NCI-H2081 (cell line): ENCODE data around the gene TPBGL.

Experiments
- DNase-seq, 2 experiments: peaks; one replicate each; lab custom pipeline; 2025; lab: John Stamatoyannopoulos, UW

TPBGL gene, protein sequence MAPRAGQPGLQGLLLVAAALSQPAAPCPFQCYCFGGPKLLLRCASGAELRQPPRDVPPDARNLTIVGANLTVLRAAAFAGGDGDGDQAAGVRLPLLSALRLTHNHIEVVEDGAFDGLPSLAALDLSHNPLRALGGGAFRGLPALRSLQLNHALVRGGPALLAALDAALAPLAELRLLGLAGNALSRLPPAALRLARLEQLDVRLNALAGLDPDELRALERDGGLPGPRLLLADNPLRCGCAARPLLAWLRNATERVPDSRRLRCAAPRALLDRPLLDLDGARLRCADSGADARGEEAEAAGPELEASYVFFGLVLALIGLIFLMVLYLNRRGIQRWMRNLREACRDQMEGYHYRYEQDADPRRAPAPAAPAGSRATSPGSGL

DNA sequence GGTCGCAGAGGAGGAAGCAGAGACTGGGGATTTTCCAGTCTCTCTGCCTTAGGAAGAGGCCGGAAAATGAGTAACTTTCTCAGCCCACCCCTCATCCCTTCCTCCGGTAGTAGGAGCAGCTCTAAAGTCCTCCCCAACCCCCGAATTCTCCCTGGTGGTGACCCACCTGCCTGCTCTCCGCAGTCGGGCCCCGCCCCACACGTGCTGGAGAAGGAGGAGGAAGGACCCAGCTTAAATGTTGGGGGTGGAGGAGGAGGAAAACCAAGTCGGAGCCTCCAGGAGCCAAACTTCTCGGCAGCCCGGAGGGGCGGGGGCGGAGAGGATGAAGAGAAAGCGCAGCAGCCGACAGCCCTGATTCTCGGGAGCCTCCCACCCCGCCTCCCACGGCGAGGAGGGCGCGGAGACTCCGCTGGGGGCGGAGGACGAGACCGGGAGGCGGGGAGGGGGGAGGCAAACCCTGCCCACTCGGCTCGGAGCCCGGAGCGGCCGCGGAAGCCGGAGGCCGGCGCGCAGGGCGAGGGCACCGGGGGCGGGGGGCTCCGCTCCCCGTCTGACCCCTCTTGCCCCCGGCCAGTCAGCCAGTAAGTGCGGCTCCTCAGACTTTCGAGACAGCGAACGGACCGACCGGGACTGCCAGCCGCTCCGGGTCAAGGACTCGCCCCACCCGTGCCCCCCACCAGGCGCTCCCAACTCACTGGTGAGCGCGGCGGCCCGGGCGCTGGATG is at the start of gene TPBGL:
TSS of gene TPBGL (plus strand) at position 464 of the 725 bp plus-strand sequence. CDS start 276 bp downstream, outside the sequence.
- peak in 1 of 2 experiments; percentile 36 for DNase-seq

DNA sequence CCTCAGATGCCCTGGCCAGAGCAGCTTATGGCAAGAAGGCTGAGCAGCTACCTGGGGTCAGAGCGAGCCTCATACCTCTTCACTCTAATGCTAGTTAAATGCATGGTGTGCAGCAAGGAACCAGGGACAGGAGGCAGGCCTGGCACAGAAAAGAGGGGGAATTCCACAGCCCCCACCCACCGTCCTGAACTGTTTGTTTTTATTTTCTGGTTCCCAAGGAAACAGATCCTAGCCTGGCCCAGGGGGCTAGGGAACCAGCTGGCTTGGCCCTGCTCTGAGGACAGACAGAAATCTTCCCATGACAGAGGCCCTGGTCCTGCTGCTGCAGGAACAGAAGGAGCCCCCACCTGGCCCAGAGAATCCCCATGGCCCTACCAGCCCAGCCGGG is 49.2 kb upstream of the TPBGL start:
- DNase-seq, result no peak

- no peak for DNase-seq
These were observed 47.3 kb upstream of the TPBGL start for GRCh38 chr11:75193271-75193670.

DNA sequence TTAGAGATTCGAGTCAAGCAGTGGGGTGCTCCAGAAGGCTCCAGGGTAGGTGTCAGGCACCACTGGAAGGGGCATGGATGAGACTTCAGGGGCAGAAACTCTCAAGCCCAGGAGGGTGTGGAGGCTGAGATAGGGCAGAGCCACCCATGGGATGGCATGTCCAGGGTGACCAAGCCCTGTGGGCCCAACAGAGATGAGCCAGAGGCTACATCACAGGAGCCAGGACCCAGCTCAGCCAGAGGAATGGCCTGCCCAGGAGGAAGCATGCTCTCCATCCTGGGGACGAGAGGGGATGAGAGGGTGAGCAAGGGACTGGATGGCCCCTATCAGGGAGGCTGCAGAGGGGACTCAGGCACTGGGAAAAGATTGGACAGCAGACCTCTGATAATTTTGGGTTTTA is 46.9 kb upstream of the TPBGL start:
- no peak for DNase-seq

GRCh38 chr11:75194147-75194546 is 46.4 kb upstream of the TPBGL start:
- no peak for DNase-seq

DNA sequence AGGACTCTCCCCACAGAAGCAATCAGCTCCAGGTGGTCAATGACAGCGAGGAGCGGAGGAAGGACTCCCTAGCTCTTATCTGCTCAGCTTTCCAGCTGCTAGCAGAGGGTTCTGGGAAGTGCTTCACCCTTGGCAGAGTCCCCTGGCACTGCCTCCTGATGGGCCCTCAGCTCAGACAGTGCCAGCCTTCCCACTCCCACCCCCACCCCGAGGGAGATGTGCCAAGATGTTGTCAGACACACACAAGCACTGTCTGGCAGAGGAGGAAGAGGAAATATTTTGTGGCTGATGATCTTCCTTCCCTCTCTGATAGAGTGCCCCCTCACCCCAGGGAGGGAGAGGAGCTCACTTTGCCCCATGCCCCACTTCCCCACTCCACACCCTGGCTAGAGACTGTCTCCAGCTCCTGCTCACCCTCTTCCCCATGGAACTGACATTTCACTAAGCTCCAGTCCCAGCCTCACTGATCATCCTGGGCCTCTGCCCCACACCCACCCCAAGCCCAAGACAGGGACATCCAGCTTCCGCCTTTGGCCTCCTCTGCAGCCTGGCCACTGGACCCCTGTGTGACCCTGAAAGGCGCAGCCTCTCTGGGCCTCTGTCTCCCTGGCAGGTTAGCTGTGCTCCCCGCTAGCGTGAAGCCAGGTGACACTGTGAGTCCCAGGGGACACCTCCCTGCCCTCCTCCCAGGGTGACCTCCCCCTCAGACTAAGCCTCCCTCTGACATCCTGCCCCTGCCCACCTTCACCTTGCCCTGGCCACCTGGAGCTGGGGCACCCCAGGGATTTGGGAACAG is 45.2 kb upstream of the TPBGL start:
- no peak for DNase-seq

GRCh38 chr11:75196426-75196825 is 44.1 kb upstream of the TPBGL start:
- no peak for DNase-seq

GRCh38 chr11:75197512-75198277 is 42.9 kb upstream of the TPBGL start:
- DNase-seq, result no peak

GRCh38 chr11:75198278-75198973 is 42.1 kb upstream of the TPBGL start:
- no peak for DNase-seq

GRCh38 chr11:75199412-75199955 is 41.1 kb upstream of the TPBGL start:
- DNase-seq, result no peak

DNA sequence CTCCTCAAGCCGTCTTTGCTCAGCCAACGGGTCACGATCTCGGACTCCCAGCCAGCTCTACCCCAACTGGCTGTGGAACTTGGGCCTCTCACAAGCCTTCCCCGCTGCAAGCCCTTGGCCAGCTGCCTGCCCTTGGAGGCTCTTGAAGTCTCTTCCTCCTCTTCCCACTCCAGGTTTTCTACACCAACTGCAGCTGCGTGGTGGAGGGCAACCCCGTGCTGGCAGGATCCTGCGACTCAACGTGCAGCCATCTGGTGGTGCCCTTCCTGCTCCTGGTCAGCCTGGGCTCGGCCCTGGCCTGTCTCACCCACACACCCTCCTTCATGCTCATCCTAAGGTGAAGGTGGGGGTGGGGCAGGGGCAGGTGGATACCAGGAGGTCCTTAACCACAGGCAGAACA is 40.5 kb upstream of the TPBGL start:
- DNase-seq, result no peak

GRCh38 chr11:75200531-75200930 is 40.0 kb upstream of the TPBGL start:
- DNase-seq, result no peak

- DNase-seq, result no peak
These were observed 38.8 kb upstream of the TPBGL start for GRCh38 chr11:75201771-75202170.

- no peak for DNase-seq
These were observed 38.4 kb upstream of the TPBGL start for GRCh38 chr11:75202195-75202594.

DNA sequence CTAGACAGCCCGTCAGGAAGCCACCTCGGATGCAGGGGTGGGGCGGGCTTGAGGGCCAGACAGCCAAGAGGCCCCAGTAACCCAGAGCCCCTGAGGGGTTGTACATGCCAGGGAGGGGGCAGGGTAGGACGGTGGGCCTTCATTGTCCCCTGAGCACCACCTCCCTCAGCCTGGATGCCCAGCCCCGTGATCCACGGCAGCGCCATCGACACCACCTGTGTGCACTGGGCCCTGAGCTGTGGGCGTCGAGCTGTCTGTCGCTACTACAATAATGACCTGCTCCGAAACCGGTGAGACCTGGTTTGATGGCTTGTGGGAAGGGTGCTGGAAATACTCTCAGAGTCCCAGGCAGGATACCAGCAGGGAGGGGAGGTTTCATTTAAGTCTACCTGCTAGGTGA is 37.4 kb upstream of the TPBGL start:
- DNase-seq, result no peak

DNA sequence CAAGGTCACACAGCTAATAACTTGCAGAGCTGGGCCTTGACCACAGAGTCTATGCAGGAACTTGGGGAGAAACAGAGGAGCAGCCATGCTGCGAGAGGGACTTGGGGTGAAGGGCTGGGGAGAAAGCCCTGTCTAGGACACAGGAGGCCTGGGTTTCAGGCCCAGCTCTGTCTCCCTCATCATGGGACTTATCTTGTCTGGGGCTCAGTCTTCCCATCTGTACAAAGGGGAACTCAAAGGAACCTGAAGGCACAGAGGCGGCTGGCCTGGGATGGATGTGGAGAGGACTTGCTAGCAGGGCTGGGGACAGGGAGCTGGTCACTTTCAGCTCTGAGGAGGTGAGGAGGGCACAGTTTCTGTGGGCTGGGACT is 36.9 kb upstream of the TPBGL start:
- no peak for DNase-seq

- DNase-seq, result no peak
These were observed 36.4 kb upstream of the TPBGL start for GRCh38 chr11:75204012-75204674.

- DNase-seq, result peak; percentile 53 to 55
These were observed 35.6 kb upstream of the TPBGL start for GRCh38 chr11:75204685-75205563.

- DNase-seq, result no peak
These were observed 35.0 kb upstream of the TPBGL start for GRCh38 chr11:75205564-75206020.
